Astrocyte of the cerebellum (primary cell): ENCODE results near the gene RAPGEF4.

ENCODE experiments used
- DNase-seq: peaks from one replicate; pipeline ENCODE4 v3.0.0-alpha.2; 2011; ENCODE audit warnings: low read depth
- H3K4me3 ChIP-seq: 2 replicates; pipeline ENCODE4 v1.5.1; 2011; ENCODE audit warnings: mild to moderate bottlenecking, low read depth, low read length, moderate library complexity
- CTCF ChIP-seq: IDR thresholded peaks from 2 replicates; pipeline ENCODE4 v1.5.1; 2012; ENCODE audit warnings: low read length, low read depth, moderate library complexity, mild to moderate bottlenecking; ENCODE audit errors: missing control alignments
- in situ Hi-C: cut with HindIII; loops from 2 replicates; pipeline ENCODE4 v1.10.0; 2017; ENCODE audit warnings: low sequenced_read_pairs

RAPGEF4 gene

GRCh38 chr2:172753610-172754009 lies 18.0 kb downstream of the RAPGEF4 start:
- no peak for TF ChIP-seq CTCF
- H3K4me3 ChIP-seq, result no peak overlapping the region
- in situ Hi-C loops, result no loop called here
- no peak for DNase-seq

GRCh38 chr2:172759441-172759840 lies 23.8 kb downstream of the RAPGEF4 start:
- TF ChIP-seq CTCF, result no peak
- H3K4me3 ChIP-seq, result no peak overlapping the region
- no peak for DNase-seq
- in situ Hi-C loops, result no loop called here

- no peak for TF ChIP-seq CTCF
- DNase-seq, result no peak
- H3K4me3 ChIP-seq, result no peak overlapping the region
- in situ Hi-C loops, result no loop called here
Observed at GRCh38 chr2:172761306-172761705, 25.7 kb downstream of the RAPGEF4 start.

DNA sequence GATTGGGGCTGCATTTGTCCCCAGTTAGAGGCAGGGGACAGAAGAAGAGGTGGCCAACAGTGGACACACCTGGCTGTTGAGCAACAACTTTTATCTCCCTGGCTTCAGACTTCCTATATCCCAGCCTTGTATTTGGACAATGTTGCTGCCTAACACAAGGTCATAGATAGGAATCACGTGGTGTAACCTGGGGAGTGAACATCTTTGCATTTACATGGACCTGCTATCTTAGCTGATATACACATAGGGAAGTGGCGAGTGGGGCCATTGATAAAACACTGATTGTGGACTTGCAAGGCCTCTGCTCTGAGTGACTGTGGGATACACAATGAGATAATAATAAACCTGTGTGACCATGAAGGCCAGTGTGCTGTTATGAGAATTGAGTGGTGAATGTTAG lies 26.9 kb downstream of the RAPGEF4 start:
- in situ Hi-C loops, result no loop called here
- no peak for TF ChIP-seq CTCF
- no peak for DNase-seq
- no peak overlapping the region for H3K4me3 ChIP-seq

- no peak for DNase-seq
- no peak overlapping the region for H3K4me3 ChIP-seq
- no peak for TF ChIP-seq CTCF
- in situ Hi-C loops, result no loop called here
Observed at GRCh38 chr2:172763079-172763478, 27.4 kb downstream of the RAPGEF4 start.

GRCh38 chr2:172765662-172766061 lies 30.0 kb downstream of the RAPGEF4 start:
- no peak for DNase-seq
- H3K4me3 ChIP-seq, result no peak overlapping the region
- in situ Hi-C loops, result no loop called here
- no peak for TF ChIP-seq CTCF

- TF ChIP-seq CTCF, result no peak
- no peak overlapping the region for H3K4me3 ChIP-seq
- in situ Hi-C loops, result no loop called here
- no peak for DNase-seq
Observed at GRCh38 chr2:172768401-172768800, 32.8 kb downstream of the RAPGEF4 start.
